ENCODE measurements around the gene NIT1. TPM values are rescaled to one million over a fixed set of nuclear protein-coding genes. Genes with fewer than 3 reads are reported as not detected.

Gene NIT1
- total RNA-seq, 4 donors from 2014 or later = 30.4 to 61.9 (median 32.8) TPM

- Histone ChIP-seq H3K27me3 (peaks cover 21% of the 10 kb centered on the region), H3K4me3 (no peak overlapping the region), H3K36me3 (no peaks in the 10 kb centered on the region), H3K4me1 (no peaks in the 10 kb centered on the region), H3K9me3 (no peaks in the 10 kb centered on the region), H3K27ac (peak overlapping the region in 1 of 4 donors; percentile 51)
- TF ChIP-seq CTCF (IDR thresholded peaks at IDR 0.05) = no peak
- no peak for TF ChIP-seq POLR2A (IDR thresholded peaks at IDR 0.05)
- no peak for TF ChIP-seq POLR2AphosphoS5 (IDR thresholded peaks at IDR 0.05)
- no peak for TF ChIP-seq EP300 (IDR thresholded peaks at IDR 0.05)
- no peak for ATAC-seq
- WGBS, 2 donors (ENCODE audit: low coverage in 1 of 2) = 67 to 90% methylated on average over 1 to 2 of the region's 2 CpGs
Observed at GRCh38 chr1:161082483-161082882, 35.4 kb upstream of the NIT1 start.

- Histone ChIP-seq H3K27ac (peak overlapping the region in 2 of 4 donors; percentile 8 to 51), H3K4me3 (no peak overlapping the region), H3K9me3 (no peaks in the 10 kb centered on the region), H3K36me3 (no peaks in the 10 kb centered on the region), H3K4me1 (no peaks in the 10 kb centered on the region), H3K27me3 (peaks cover 19% of the 10 kb centered on the region)
- 66 to 83% methylated on average over 2 to 3 of the region's 8 CpGs for WGBS, 2 donors (ENCODE audit: low coverage in 1 of 2)
- ATAC-seq = peak; percentile 96
- TF ChIP-seq POLR2AphosphoS5 (IDR thresholded peaks at IDR 0.05) = no peak
Observed at GRCh38 chr1:161082996-161083747, 34.7 kb upstream of the NIT1 start.

GRCh38 chr1:161083748-161084596, 33.9 kb upstream of the NIT1 start:
- no peak for TF ChIP-seq POLR2A (IDR thresholded peaks at IDR 0.05)
- no peak for TF ChIP-seq CTCF (IDR thresholded peaks at IDR 0.05)
- no peak for TF ChIP-seq POLR2AphosphoS5 (IDR thresholded peaks at IDR 0.05)
- no peaks in the 10 kb centered on the region for H3K36me3 ChIP-seq

GRCh38 chr1:161084597-161084988, 33.3 kb upstream of the NIT1 start:
- H3K4me1 ChIP-seq = no peaks in the 10 kb centered on the region
- no peaks in the 10 kb centered on the region for H3K9me3 ChIP-seq
- TF ChIP-seq POLR2AphosphoS5 (IDR thresholded peaks at IDR 0.05) (no peak), EP300 (IDR thresholded peaks at IDR 0.05) (no peak)
- WGBS, 2 donors (ENCODE audit: low coverage in 1 of 2) = no CpG with 5 or more reads among the region's 1 CpG
- peaks cover 9% of the 10 kb centered on the region for H3K27me3 ChIP-seq
- H3K4me3 ChIP-seq = no peak overlapping the region
- ATAC-seq = no peak
- H3K36me3 ChIP-seq = no peaks in the 10 kb centered on the region
- no peak overlapping the region for H3K27ac ChIP-seq

More at GRCh38 chr1:161083748-161084596, 33.9 kb upstream of the NIT1 start:
- Histone ChIP-seq H3K4me3 (no peak overlapping the region), H3K27me3 (peaks cover 11% of the 10 kb centered on the region), H3K9me3 (no peaks in the 10 kb centered on the region), H3K27ac (no peak overlapping the region), H3K4me1 (no peaks in the 10 kb centered on the region)
- ATAC-seq = no peak
- WGBS, 2 donors (ENCODE audit: low coverage in 1 of 2) = 71 to 90% methylated on average over 3 to 7 of the region's 10 CpGs

GRCh38 chr1:161085165-161085564, 32.7 kb upstream of the NIT1 start:
- Histone ChIP-seq H3K36me3 (no peaks in the 10 kb centered on the region), H3K27ac (no peak overlapping the region), H3K4me1 (no peaks in the 10 kb centered on the region), H3K9me3 (no peaks in the 10 kb centered on the region), H3K4me3 (no peak overlapping the region), H3K27me3 (peaks cover 6% of the 10 kb centered on the region)
- TF ChIP-seq POLR2AphosphoS5 (IDR thresholded peaks at IDR 0.05) (no peak), POLR2A (IDR thresholded peaks at IDR 0.05) (no peak), EP300 (IDR thresholded peaks at IDR 0.05) (no peak), CTCF (IDR thresholded peaks at IDR 0.05) (no peak)
- no peak for ATAC-seq
- no CpG with 5 or more reads among the region's 2 CpGs for WGBS, 2 donors (ENCODE audit: low coverage in 1 of 2)

All from gastroesophageal sphincter (tissue), 4 donors.